Subcutaneous adipose tissue (tissue), 4 donors: ENCODE data around the gene GNAT2. TPM values are rescaled to one million over a fixed set of nuclear protein-coding genes. Genes with fewer than 3 reads are reported as not detected.

ENCODE experiments used
- CTCF ChIP-seq: fragments of 450-650 bp; IDR thresholded peaks from one replicate; pipeline ENCODE4 v1.5.1; 2016; ENCODE audit warnings: low read depth, mild to moderate bottlenecking, control low read depth, antibody characterized with exemption, moderate library complexity
- total RNA-seq, 4 donors: library from RNA; depleted of rRNA; stranded (reverse); fragments of >200 nt; gene quantifications; one replicate each; pipeline ENCODE4 v1.1.0, GENCODE V29; 2016

The GNAT2 gene
- total RNA-seq, 4 donors from 2014 or later = not detected

DNA sequence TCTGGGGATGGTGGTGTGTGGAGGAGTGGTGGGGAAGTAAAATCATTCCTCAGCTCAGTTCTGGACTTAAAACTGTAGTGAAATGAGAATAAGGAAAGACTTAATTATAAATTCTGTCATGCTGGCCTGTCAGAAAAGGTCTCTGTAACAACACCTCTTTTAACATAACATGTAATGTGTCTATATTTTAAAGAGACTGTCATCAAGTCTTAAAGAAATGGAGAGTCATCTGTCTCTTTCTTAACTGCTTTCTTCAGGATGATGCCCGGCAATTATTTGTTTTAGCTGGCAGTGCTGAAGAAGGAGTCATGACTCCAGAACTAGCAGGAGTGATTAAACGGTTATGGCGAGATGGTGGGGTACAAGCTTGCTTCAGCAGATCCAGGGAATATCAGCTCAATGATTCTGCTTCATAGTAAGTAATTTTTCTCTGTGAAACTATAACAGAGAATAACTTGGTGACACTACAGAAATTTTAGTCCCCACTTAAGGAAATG is 40.4 kb downstream of the GNAT2 start:
- no peak for TF ChIP-seq CTCF

DNA sequence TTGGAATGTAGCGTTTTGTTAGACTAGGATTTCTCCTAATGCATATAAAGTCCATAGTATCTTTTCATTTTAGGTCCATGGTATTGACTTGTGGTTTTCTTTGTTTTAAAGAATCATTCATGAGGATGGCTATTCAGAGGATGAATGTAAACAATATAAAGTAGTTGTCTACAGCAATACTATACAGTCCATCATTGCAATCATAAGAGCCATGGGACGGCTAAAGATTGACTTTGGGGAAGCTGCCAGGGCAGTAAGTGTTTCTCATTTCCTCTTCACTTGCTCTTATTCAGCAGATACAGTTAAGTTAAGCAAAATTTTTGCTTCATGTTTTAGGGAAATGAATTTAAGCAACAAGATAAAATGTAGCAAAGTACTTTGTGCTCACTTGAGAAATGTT is 45.6 kb downstream of the GNAT2 start:
- no peak for TF ChIP-seq CTCF

GRCh38 chr1:109570414-109570813 is 49.0 kb downstream of the GNAT2 start:
- TF ChIP-seq CTCF = no peak

- TF ChIP-seq CTCF = no peak
These were observed 50.1 kb downstream of the GNAT2 start for GRCh38 chr1:109569323-109569722.

GRCh38 chr1:109567877-109568672 is 51.3 kb downstream of the GNAT2 start:
- TF ChIP-seq CTCF = no peak

GRCh38 chr1:109566982-109567381 is 52.4 kb downstream of the GNAT2 start:
- TF ChIP-seq CTCF = no peak

- TF ChIP-seq CTCF = no peak
These were observed 54.2 kb downstream of the GNAT2 start for GRCh38 chr1:109565241-109565640.
